Upper lobe of left lung (tissue), 6 donors: ENCODE measurements around the gene LYPD6B. TPM values are rescaled to one million over a fixed set of nuclear protein-coding genes. Genes with fewer than 3 reads are reported as not detected.

Experiments used
- ATAC-seq, 2 donors: fragments of 200-7000 bp; cut with Tn5 transposase; one replicate each; pipeline ENCODE4 v1.9.1; 2022; ENCODE audit warnings: mild to moderate bottlenecking in 2 of 2, moderate library complexity in 2 of 2; ENCODE audit not compliant: low FRiP score in 2 of 2
- DNase-seq, 2 donors: peaks; one replicate each; pipeline ENCODE4 v3.0.0-alpha.2; 2019 to 2020
- H3K27ac ChIP-seq, 4 donors: fragments of 200-600 bp; sonication (generic); one replicate each; pipeline ENCODE4 v1.5.1; 2016 to 2019
- H3K27me3 ChIP-seq, 4 donors: fragments of 200-600 bp; sonication (generic); one replicate each; pipeline ENCODE4 v1.5.1; 2017 to 2019
- H3K36me3 ChIP-seq, 4 donors: fragments of 200-600 bp; sonication (generic); one replicate each; pipeline ENCODE4 v1.5.1; 2016 to 2019
- H3K4me1 ChIP-seq, 4 donors: fragments of 200-600 bp; sonication (generic); one replicate each; pipeline ENCODE4 v1.5.1; 2018 to 2019
- H3K4me3 ChIP-seq, 4 donors: fragments of 200-600 bp; sonication (generic); one replicate each; pipeline ENCODE4 v1.5.1; 2017 to 2019; ENCODE audit warnings: mild to moderate bottlenecking in 2 of 4, moderate library complexity in 1 of 4
- H3K9me3 ChIP-seq, 4 donors: fragments of 200-600 bp; sonication (generic); one replicate each; pipeline ENCODE4 v1.5.1; 2018 to 2019
- CTCF ChIP-seq, 6 experiments: fragments of 450-650 bp in 4 of 6; fragments of 200-600 bp in 2 of 6; sonication (generic) in 2 of 6; IDR thresholded peaks; one replicate each; pipeline ENCODE4 v1.5.1; 2016 to 2019; ENCODE audit warnings: antibody characterized with exemption in 6 of 6
- EP300 ChIP-seq, 4 donors: sonication (generic); formaldehyde crosslinking; IDR thresholded peaks; one replicate each; pipeline ENCODE4 v1.5.1; 2017; ENCODE audit warnings: antibody characterized with exemption in 4 of 4, control low read depth in 2 of 4
- POLR2A ChIP-seq, 4 donors: fragments of 450-650 bp; IDR thresholded peaks; one replicate each; pipeline ENCODE4 v1.5.1; 2016 to 2017; ENCODE audit warnings: antibody characterized with exemption in 4 of 4, mild to moderate bottlenecking in 2 of 4
- POLR2AphosphoS5 ChIP-seq, 2 donors: sonication (generic); formaldehyde crosslinking; IDR thresholded peaks; one replicate each; pipeline ENCODE4 v1.5.1; 2017; ENCODE audit warnings: antibody characterized with exemption in 2 of 2
- WGBS, 2 donors: methylation state at CpG; one replicate each; pipeline ENCODE4 v1.1.5; 2017 to 2018; 5-methylcytosine and 5-hydroxymethylcytosine counted together
- total RNA-seq, 6 donors: library from RNA; depleted of rRNA in 4 of 6; stranded (reverse); fragments of >200 nt in 4 of 6; gene quantifications; one replicate each; pipeline versions ENCODE4 v1.1.0 to v1.2.1, GENCODE V29; 2016 to 2021
- donor health status: DM: no; HTN: no; CAD: no; lungs with moderate emphysema.
- donor health status: DM: no; HTN: yes; CAD: no; lungs with severe emphysema.

The LYPD6B gene
- total RNA-seq, 6 donors from 2014 or later = 0.43 to 6.7 (median 1.1) TPM; not detected in 2

GRCh38 chr2:149134335-149134923, 95.9 kb downstream of the LYPD6B start:
- no peaks in the 10 kb centered on the region for H3K9me3 ChIP-seq
- H3K4me3 ChIP-seq = no peak overlapping the region
- H3K4me1 ChIP-seq = no peaks in the 10 kb centered on the region
- TF ChIP-seq POLR2A (IDR thresholded peaks at IDR 0.05) (no peak), CTCF (IDR thresholded peaks at IDR 0.05) (no peak), POLR2AphosphoS5 (IDR thresholded peaks at IDR 0.05) (no peak), EP300 (IDR thresholded peaks at IDR 0.05) (no peak)
- H3K27me3 ChIP-seq = no peaks in the 10 kb centered on the region
- WGBS, 2 donors = 88 to 91% methylated on average over 5 of the region's 5 CpGs
- no peak for ATAC-seq
- H3K36me3 ChIP-seq = no peaks in the 10 kb centered on the region
- H3K27ac ChIP-seq = no peak overlapping the region
- no peak for DNase-seq

GRCh38 chr2:149136111-149136510, 97.6 kb downstream of the LYPD6B start:
- Histone ChIP-seq H3K27ac (no peak overlapping the region), H3K4me3 (no peak overlapping the region), H3K9me3 (no peaks in the 10 kb centered on the region), H3K4me1 (no peaks in the 10 kb centered on the region), H3K27me3 (no peaks in the 10 kb centered on the region), H3K36me3 (no peaks in the 10 kb centered on the region)
- no peak for DNase-seq
- TF ChIP-seq CTCF (IDR thresholded peaks at IDR 0.05) (no peak), EP300 (IDR thresholded peaks at IDR 0.05) (no peak), POLR2A (IDR thresholded peaks at IDR 0.05) (no peak), POLR2AphosphoS5 (IDR thresholded peaks at IDR 0.05) (no peak)
- no peak for ATAC-seq
- WGBS, 2 donors = 88 to 93% methylated on average over 4 of the region's 4 CpGs

GRCh38 chr2:149141046-149141445, 102.5 kb downstream of the LYPD6B start:
- no peak for TF ChIP-seq POLR2AphosphoS5 (IDR thresholded peaks at IDR 0.05)
- no peak overlapping the region for H3K4me3 ChIP-seq
- no peaks in the 10 kb centered on the region for H3K4me1 ChIP-seq
- no peak for ATAC-seq
- H3K36me3 ChIP-seq = no peaks in the 10 kb centered on the region
- no peaks in the 10 kb centered on the region for H3K9me3 ChIP-seq
- DNase-seq = no peak
- no peak overlapping the region for H3K27ac ChIP-seq
- H3K27me3 ChIP-seq = no peaks in the 10 kb centered on the region
- 81 to 83% methylated on average over 5 of the region's 5 CpGs for WGBS, 2 donors

GRCh38 chr2:149143734-149144133, 105.2 kb downstream of the LYPD6B start:
- no peaks in the 10 kb centered on the region for H3K9me3 ChIP-seq
- WGBS, 2 donors = 63 to 89% methylated on average over 1 of the region's 1 CpG
- TF ChIP-seq CTCF (IDR thresholded peaks at IDR 0.05) = no peak
- no peak for TF ChIP-seq EP300 (IDR thresholded peaks at IDR 0.05)
- TF ChIP-seq POLR2AphosphoS5 (IDR thresholded peaks at IDR 0.05) = no peak
- no peak for TF ChIP-seq POLR2A (IDR thresholded peaks at IDR 0.05)
- no peak overlapping the region for H3K4me3 ChIP-seq
- H3K27me3 ChIP-seq = no peaks in the 10 kb centered on the region
- H3K36me3 ChIP-seq = no peaks in the 10 kb centered on the region
- DNase-seq = no peak
- no peaks in the 10 kb centered on the region for H3K4me1 ChIP-seq
- no peak overlapping the region for H3K27ac ChIP-seq
- ATAC-seq = no peak

- TF ChIP-seq POLR2A (IDR thresholded peaks at IDR 0.05) = no peak
- no peak for TF ChIP-seq POLR2AphosphoS5 (IDR thresholded peaks at IDR 0.05)
- no peak for TF ChIP-seq CTCF (IDR thresholded peaks at IDR 0.05)
- TF ChIP-seq EP300 (IDR thresholded peaks at IDR 0.05) = no peak
- H3K27ac ChIP-seq = no peak overlapping the region
- no peaks in the 10 kb centered on the region for H3K27me3 ChIP-seq
- DNase-seq (no peak), ATAC-seq (no peak)
- no peaks in the 10 kb centered on the region for H3K36me3 ChIP-seq
- WGBS, 2 donors = 78 to 80% methylated on average over 10 of the region's 10 CpGs
- H3K4me3 ChIP-seq = no peak overlapping the region
- no peaks in the 10 kb centered on the region for H3K9me3 ChIP-seq
- H3K4me1 ChIP-seq = no peaks in the 10 kb centered on the region
Measured at GRCh38 chr2:149145314-149146295, 107.1 kb downstream of the LYPD6B start.
